Renal pelvis (tissue), 4 donors: ENCODE measurements around the gene PYY. TPM values are rescaled to one million over a fixed set of nuclear protein-coding genes. Genes with fewer than 3 reads are reported as not detected.
"Not testable (repeated sequence)": the region's sequence is repeated elsewhere in the genome, so short reads cannot be mapped to it uniquely, and the experiment has no call there.

Source experiments
- DNase-seq: peaks from one replicate; pipeline ENCODE4 v3.0.0-alpha.2; 2013
- polyA plus RNA-seq, 3 donors: library from polyadenylated mRNA; unstranded; fragments of 120-200 nt; gene quantifications; one replicate each; pipeline ENCODE4 v1.2.1, GENCODE V29; 2013; ENCODE audit not compliant: insufficient read length in 3 of 3

Gene PYY
- polyA plus RNA-seq, 3 donors: 0.19 to 0.45 (median 0.30) TPM

- DNase-seq: no peak
Observed at GRCh38 chr17:43949781-43950180, 4.0 kb downstream of the PYY start.

DNA sequence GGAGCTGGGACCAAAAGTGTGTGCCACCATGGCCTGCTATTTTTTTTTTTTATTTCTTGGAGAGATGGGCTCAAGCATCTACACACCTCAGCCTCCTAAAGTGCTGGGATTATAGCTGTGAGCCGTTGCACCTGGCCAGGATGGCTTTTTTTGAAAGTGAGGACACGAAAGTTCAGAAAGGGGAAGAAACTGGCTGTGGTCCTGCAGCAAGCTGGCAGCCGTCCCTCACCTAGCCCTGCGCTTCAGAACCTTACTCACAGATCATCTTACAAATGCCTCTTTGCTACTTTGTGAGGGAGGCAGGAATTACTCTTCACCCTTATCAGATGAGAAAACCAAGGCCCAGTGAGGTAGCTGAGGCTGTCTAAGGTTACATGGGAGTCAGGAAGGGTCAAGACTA is 7.0 kb downstream of the PYY start:
- DNase-seq: no peak

- no peak for DNase-seq
Observed at GRCh38 chr17:43945074-43945829, 8.5 kb downstream of the PYY start.

- no peak for DNase-seq
Observed at GRCh38 chr17:43942051-43942685, 11.6 kb downstream of the PYY start, which contains the start of gene PPY. PPY (minus strand) TSS chr17:43942476; CDS start chr17:43941654, 822 bp downstream.

GRCh38 chr17:43940630-43941029 is 13.1 kb downstream of the PYY start:
- peak; percentile 55 for DNase-seq

GRCh38 chr17:43939886-43940285 is 13.9 kb downstream of the PYY start:
- no peak for DNase-seq

- DNase-seq: not testable (repeated sequence)
Observed at GRCh38 chr17:43939452-43939851, 14.3 kb downstream of the PYY start.

DNA sequence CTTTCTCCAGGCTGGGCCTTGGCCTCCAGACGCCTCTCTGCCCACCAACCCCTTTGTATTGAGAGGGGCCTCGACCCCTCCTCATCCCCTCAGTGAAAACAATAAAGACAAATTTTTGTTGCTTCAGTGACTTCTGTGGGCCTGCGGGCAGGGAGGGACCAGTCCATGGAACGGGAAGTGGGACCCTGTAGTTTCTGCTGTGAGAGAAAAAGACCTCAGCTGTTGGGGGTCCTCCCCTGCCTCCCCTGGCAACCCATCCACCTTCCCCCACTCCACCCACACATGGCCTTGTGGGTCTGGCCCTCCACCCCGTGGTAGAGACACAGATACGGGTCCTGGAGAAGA is 14.9 kb downstream of the PYY start:
- DNase-seq: no peak

- DNase-seq: no peak
Observed at GRCh38 chr17:43936434-43936833, 17.3 kb downstream of the PYY start.

GRCh38 chr17:43935926-43936261 is 17.8 kb downstream of the PYY start:
- peak; percentile 72 for DNase-seq

- peak; percentile 52 for DNase-seq
Observed at GRCh38 chr17:43935204-43935925, 18.4 kb downstream of the PYY start.

- no peak for DNase-seq
Observed at GRCh38 chr17:43932923-43933322, 20.8 kb downstream of the PYY start.

DNA sequence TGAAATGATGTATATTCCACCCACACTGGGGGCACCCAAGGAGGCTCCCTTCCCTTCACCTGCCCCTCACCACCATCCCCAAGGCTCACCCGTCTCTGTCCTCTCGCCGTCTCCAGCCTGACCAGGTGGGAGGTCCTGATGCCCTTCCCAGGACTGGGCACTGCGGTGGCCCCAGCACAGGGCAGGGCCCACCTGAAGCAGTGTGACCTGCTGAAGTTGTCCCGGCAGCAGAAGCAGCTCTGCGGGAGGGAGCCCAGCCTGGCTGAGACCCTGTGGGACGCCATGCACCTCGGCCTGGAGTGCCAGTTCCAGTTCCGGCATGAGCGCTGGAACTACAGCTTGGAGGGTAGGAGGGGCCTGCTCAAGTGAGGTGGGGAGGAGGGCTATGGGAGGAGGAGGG is 21.4 kb downstream of the PYY start:
- no peak for DNase-seq

DNA sequence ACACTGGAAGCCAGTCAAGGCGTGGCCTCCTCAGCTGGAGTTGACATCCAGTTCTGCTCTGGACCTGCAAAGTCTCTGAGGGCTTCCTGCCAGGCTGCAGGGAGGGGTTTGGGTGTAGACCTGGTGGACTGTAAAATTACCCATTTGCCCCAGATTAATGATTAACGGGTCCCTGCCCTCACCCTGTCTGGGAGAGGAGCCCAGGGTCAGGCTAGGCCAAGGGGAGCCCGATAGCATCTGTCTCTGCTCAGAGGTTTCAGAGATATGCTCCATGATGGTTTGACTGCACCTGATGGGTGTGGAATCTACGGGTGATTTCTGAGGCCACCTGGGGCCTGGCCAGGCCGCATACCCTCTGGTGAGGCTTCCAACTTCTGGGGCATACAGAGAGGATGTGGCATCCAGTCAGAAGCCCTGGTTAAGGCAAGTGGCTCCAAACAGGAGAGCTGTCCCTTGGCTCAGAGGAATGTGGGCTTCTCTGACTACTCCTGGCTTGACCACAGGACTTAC is 22.6 kb downstream of the PYY start:
- peak; percentile 29 for DNase-seq

GRCh38 chr17:43928609-43929008 is 25.1 kb downstream of the PYY start:
- DNase-seq: no peak

- not testable (repeated sequence) for DNase-seq
Observed at GRCh38 chr17:43927929-43928328, 25.8 kb downstream of the PYY start.

GRCh38 chr17:43927060-43927864 is 26.5 kb downstream of the PYY start:
- DNase-seq: no peak

DNA sequence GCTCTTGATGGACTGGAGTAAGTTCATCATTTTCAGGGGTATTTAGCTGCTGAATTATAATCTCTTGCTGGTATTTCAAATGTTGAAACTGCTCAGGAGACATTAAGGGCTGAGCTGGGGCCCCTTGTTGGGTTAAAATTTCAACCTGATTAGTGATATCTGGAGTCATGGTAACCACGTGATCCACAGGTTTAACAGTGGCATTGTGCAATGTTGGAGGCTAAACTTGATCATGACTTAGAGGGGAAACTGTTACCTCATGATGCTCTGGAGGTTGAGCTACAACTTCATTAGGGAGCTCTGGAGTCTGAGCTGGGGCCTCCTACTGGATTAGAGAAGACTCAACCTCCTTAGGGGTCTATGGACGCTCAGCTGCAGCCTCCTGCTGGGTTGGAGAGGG is 29.2 kb downstream of the PYY start:
- DNase-seq: no peak

- DNase-seq: no peak
Observed at GRCh38 chr17:43920500-43921095, 33.1 kb downstream of the PYY start.

DNA sequence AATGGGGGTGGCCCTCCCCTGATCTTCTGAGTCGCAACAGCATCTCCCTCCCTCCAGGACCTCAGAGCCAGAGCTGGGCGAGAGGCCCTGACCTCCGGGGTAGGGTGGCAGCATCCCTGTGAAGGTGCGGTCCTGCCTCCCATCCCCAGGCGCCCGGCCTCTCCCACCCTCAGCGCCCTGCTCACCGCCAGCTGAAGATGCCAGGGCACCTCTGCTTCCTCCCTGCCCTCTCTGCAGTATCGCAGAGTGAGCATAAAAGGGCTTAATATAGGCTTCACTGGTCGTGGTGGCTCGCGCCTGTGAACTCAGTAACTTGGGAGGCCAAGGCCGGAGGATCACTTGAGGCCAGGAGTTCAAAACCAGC is 35.7 kb downstream of the PYY start:
- no peak for DNase-seq

DNA sequence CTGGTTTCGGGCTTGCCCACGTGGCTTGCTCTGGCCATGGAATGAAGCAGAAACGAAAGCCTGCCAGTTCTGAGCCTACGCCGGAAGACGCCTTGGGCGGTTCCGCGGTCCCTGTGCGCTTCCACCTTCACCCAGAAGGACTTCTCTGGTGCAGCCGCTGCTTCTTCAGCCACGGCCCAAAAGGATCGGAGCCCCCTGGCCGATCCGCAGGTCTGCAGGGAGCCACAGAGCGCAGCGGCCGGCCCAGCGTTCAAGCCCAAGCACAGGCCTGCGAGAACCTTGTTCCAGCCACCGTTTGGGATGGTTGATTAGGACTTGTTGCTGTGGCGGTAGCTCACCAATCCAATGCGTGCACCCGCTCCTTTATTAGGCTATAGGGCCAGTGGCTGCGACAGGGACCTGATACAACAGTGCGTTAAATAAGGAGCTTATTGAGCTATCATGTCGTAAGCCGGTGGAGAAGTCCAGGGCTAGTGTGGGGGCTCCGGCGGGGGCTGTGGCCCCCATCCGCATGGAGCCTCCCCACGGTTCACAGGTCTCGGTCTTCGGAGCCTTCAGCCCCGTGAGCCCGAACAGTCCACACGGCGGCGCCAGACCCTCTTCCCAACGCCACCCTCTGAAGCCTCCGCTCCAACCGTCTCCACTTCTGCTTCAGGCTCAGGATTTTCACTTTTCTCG is 36.3 kb downstream of the PYY start:
- DNase-seq: no peak
